Neural progenitor cell (in vitro differentiated cells): ENCODE measurements around the gene MAGI2. TPM values are rescaled to one million over a fixed set of nuclear protein-coding genes. Genes with fewer than 3 reads are reported as not detected.

Source experiments
- DNase-seq: peaks from one replicate; pipeline ENCODE4 v3.0.0-alpha.2; 2016; ENCODE audit warnings: low spot score
- H2AFZ ChIP-seq: fragments of 200-600 bp; sonication (generic); replicated peaks from 2 replicates; pipeline ENCODE4 v1.6.1; 2016; ENCODE audit warnings: antibody characterized with exemption
- H3F3A ChIP-seq: fragments of 200-600 bp; sonication (generic); 2 replicates; pipeline ENCODE4 v1.6.1; 2016; ENCODE audit warnings: antibody characterized with exemption, low read depth
- H3K27ac ChIP-seq: fragments of 200-600 bp; sonication (generic); 2 replicates; pipeline ENCODE4 v1.5.1; 2016; ENCODE audit warnings: mild to moderate bottlenecking
- H3K27me3 ChIP-seq: fragments of 200-600 bp; sonication (generic); 2 replicates; pipeline ENCODE4 v1.6.1; 2016; ENCODE audit warnings: mild to moderate bottlenecking, moderate library complexity
- H3K36me3 ChIP-seq: fragments of 200-600 bp; sonication (generic); 2 replicates; pipeline ENCODE4 v1.5.1; 2016
- H3K4me1 ChIP-seq: fragments of 200-600 bp; sonication (generic); 2 replicates; pipeline ENCODE4 v1.6.1; 2016; ENCODE audit warnings: mixed run types
- H3K4me2 ChIP-seq: fragments of 200-600 bp; sonication (generic); 2 replicates; pipeline ENCODE4 v1.6.1; 2016
- H3K4me3 ChIP-seq: fragments of 200-600 bp; sonication (generic); 2 replicates; pipeline ENCODE4 v1.5.1; 2016
- H3K79me2 ChIP-seq: fragments of 200-600 bp; sonication (generic); 2 replicates; pipeline ENCODE4 v1.6.1; 2016; ENCODE audit warnings: low read depth
- H3K9ac ChIP-seq: fragments of 200-600 bp; sonication (generic); 2 replicates; pipeline ENCODE4 v1.6.1; 2016
- H3K9me3 ChIP-seq: fragments of 200-600 bp; sonication (generic); 2 replicates; pipeline ENCODE4 v1.5.1; 2016; ENCODE audit warnings: low read depth
- H4K20me1 ChIP-seq: fragments of 200-600 bp; sonication (generic); 2 replicates; pipeline ENCODE4 v1.6.1; 2016; ENCODE audit warnings: low read depth
- H3K27ac Mint-ChIP-seq: 3 replicates; pipeline ENCODE4 v1.8.0; 2021; ENCODE audit warnings: mixed read lengths
- H3K27me3 Mint-ChIP-seq: 2 replicates; pipeline ENCODE4 v1.8.0; 2022; ENCODE audit warnings: low read depth, mild to moderate bottlenecking, inconsistent platforms, moderate library complexity, mixed read lengths; ENCODE audit not compliant: insufficient read depth
- H3K36me3 Mint-ChIP-seq: 3 replicates; pipeline ENCODE4 v1.8.0; 2021; ENCODE audit warnings: mixed read lengths
- H3K4me1 Mint-ChIP-seq: 3 replicates; pipeline ENCODE4 v1.8.0; 2021; ENCODE audit warnings: mixed read lengths
- H3K4me3 Mint-ChIP-seq: 3 replicates; pipeline ENCODE4 v1.8.0; 2021; ENCODE audit warnings: mild to moderate bottlenecking, moderate library complexity, mixed read lengths
- H3K9me3 Mint-ChIP-seq: 3 replicates; pipeline ENCODE4 v1.8.0; 2020; ENCODE audit warnings: mixed read lengths
- CTCF ChIP-seq: fragments of 200-600 bp; sonication (generic); IDR thresholded peaks from 2 replicates; pipeline ENCODE4 v1.5.1; 2017; ENCODE audit warnings: antibody characterized with exemption, mild to moderate bottlenecking
- EZH2 ChIP-seq: fragments of 200-600 bp; sonication (generic); IDR thresholded peaks from 2 replicates; pipeline ENCODE4 v1.6.1; 2017; ENCODE audit warnings: antibody characterized with exemption, mild to moderate bottlenecking, moderate library complexity
- EZH2phosphoT487 ChIP-seq: fragments of 200-600 bp; sonication (generic); IDR thresholded peaks from 2 replicates; pipeline ENCODE4 v1.6.1; 2017; ENCODE audit warnings: antibody characterized with exemption
- small RNA-seq: library from RNA; depleted of rRNA; stranded (forward); fragments of <200 nt; gene quantifications from one replicate; pipeline ENCODE3, GENCODE V24; 2015
- total RNA-seq: library from RNA; depleted of rRNA; stranded (reverse); fragments of >200 nt; gene quantifications from 2 replicates; pipeline ENCODE4 v1.2.3, GENCODE V29; 2015; ENCODE audit warnings: low replicate concordance

MAGI2 gene
- total RNA-seq, 1 donor from 2014 or later, result 5.8 TPM

DNA sequence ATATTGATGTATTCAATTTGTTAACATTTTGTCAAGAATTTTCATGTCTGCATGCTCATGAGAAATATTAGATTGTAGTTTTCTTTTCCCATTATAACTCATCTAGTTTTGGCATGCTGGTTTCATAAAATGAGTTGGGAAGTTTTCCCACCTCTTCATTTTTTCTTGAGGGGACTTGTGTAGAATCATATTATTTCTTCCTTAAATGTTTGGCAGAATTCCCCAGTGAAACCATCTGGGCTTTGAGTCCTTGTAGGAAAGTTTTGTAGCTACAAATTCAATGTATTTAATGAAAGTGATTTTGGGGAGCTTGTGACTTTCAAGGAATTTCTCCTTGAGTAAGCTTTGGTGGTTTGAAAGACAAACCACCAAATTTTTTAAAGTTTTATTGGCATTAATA lies 1481.7 kb downstream of the MAGI2 start:
- H3K4me2 ChIP-seq, result no peak overlapping the region
- no peak for DNase-seq
- no peaks in the 10 kb centered on the region for H3K36me3 ChIP-seq
- Mint-ChIP-seq H3K36me3 (no peaks in the 10 kb centered on the region), H3K4me1 (no peaks in the 10 kb centered on the region), H3K9me3 (no peaks in the 10 kb centered on the region), H3K4me3 (no peak overlapping the region), H3K27ac (no peak overlapping the region), H3K27me3 (no peaks in the 10 kb centered on the region)
- no peak overlapping the region for H3K9ac ChIP-seq
- H3K4me3 ChIP-seq, result no peak overlapping the region
- H3K79me2 ChIP-seq, result no peaks in the 10 kb centered on the region
- no peaks in the 10 kb centered on the region for H3K9me3 ChIP-seq
- no peaks in the 10 kb centered on the region for H3K27me3 ChIP-seq
- no peak overlapping the region for H2AFZ ChIP-seq
- H3K4me1 ChIP-seq, result no peaks in the 10 kb centered on the region
- no peak overlapping the region for H3K27ac ChIP-seq
- no peak for TF ChIP-seq EZH2
- no peak for TF ChIP-seq EZH2phosphoT487
- no peak for TF ChIP-seq CTCF
- H4K20me1 ChIP-seq, result no peaks in the 10 kb centered on the region
- no peaks in the 10 kb centered on the region for H3F3A ChIP-seq

GRCh38 chr7:77967429-77967828 lies 1486.0 kb downstream of the MAGI2 start:
- H3F3A ChIP-seq, result no peaks in the 10 kb centered on the region
- no peak overlapping the region for H2AFZ ChIP-seq
- Mint-ChIP-seq H3K27ac (no peak overlapping the region), H3K9me3 (no peaks in the 10 kb centered on the region), H3K27me3 (no peaks in the 10 kb centered on the region), H3K36me3 (no peaks in the 10 kb centered on the region), H3K4me1 (no peaks in the 10 kb centered on the region), H3K4me3 (no peak overlapping the region)
- TF ChIP-seq EZH2, result no peak
- TF ChIP-seq CTCF, result no peak
- no peak for TF ChIP-seq EZH2phosphoT487
- H3K79me2 ChIP-seq, result no peaks in the 10 kb centered on the region
- H3K27me3 ChIP-seq, result no peaks in the 10 kb centered on the region
- H3K36me3 ChIP-seq, result no peaks in the 10 kb centered on the region
- no peak overlapping the region for H3K9ac ChIP-seq
- H4K20me1 ChIP-seq, result no peaks in the 10 kb centered on the region
- no peak overlapping the region for H3K4me3 ChIP-seq
- H3K4me1 ChIP-seq, result no peaks in the 10 kb centered on the region
- H3K9me3 ChIP-seq, result no peaks in the 10 kb centered on the region
- no peak for DNase-seq
- no peak overlapping the region for H3K4me2 ChIP-seq
- no peak overlapping the region for H3K27ac ChIP-seq

Small RNAs within 50 kb of the gene (small RNA-seq; reads per million reads assigned to genes)
- not detected for gene RNU6-337P
- gene RNU6-530P, result not detected
